Measurements from ENCODE around the gene HSD3B2. TPM values are rescaled to one million over a fixed set of nuclear protein-coding genes. Genes with fewer than 3 reads are reported as not detected.

The HSD3B2 gene
- total RNA-seq, 1 experiment from 2014 or later, result not detected

- no peaks in the 10 kb centered on the region for H3K4me1 ChIP-seq (ENCODE audit: insufficient read depth, low read length, poor library complexity, severe bottlenecking)
- no peak overlapping the region for H3K27ac ChIP-seq (ENCODE audit: low read depth, low read length, poor library complexity, severe bottlenecking)
- peaks cover 5% of the 10 kb centered on the region for H3K27me3 ChIP-seq (replicated peaks; ENCODE audit: insufficient read depth, low read depth, low read length, poor library complexity)
- TF ChIP-seq EZH2 (IDR thresholded peaks at IDR 0.05; ENCODE audit: borderline replicate concordance, low read depth, low read length, poor library complexity, severe bottlenecking), result no peak
- TF ChIP-seq, protein P1, sequence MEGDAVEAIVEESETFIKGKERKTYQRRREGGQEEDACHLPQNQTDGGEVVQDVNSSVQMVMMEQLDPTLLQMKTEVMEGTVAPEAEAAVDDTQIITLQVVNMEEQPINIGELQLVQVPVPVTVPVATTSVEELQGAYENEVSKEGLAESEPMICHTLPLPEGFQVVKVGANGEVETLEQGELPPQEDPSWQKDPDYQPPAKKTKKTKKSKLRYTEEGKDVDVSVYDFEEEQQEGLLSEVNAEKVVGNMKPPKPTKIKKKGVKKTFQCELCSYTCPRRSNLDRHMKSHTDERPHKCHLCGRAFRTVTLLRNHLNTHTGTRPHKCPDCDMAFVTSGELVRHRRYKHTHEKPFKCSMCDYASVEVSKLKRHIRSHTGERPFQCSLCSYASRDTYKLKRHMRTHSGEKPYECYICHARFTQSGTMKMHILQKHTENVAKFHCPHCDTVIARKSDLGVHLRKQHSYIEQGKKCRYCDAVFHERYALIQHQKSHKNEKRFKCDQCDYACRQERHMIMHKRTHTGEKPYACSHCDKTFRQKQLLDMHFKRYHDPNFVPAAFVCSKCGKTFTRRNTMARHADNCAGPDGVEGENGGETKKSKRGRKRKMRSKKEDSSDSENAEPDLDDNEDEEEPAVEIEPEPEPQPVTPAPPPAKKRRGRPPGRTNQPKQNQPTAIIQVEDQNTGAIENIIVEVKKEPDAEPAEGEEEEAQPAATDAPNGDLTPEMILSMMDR (conservative IDR thresholded peaks at IDR 0.05; ENCODE audit: low read depth, low read length), result no peak
- POLR2A ChIA-PET (ENCODE audit: low non-redundant PET), result no interaction called here
- BruUV-seq (replicated peaks), result no TSS peak
- no peak for DNase-seq (ENCODE audit: low spot score)
- CTCF ChIA-PET, result no interaction called here
- intact Hi-C loops (cut with micrococcal nuclease; ENCODE audit: unreplicated experiment), result no loop called here
- H3K4me3 ChIP-seq (ENCODE audit: low read depth, low read length, poor library complexity, severe bottlenecking), result no peak overlapping the region
- H3K9me3 ChIP-seq (ENCODE audit: low read depth, low read length, poor library complexity, severe bottlenecking), result no peaks in the 10 kb centered on the region
- no peaks in the 10 kb centered on the region for H3K36me3 ChIP-seq (ENCODE audit: insufficient read depth, low read length, poor library complexity, severe bottlenecking)
Measured at GRCh38 chr1:119470377-119470776, 55.4 kb downstream of the HSD3B2 start.

GRCh38 chr1:119470958-119471357, 56.0 kb downstream of the HSD3B2 start:
- DNase-seq (ENCODE audit: low spot score), result no peak
- BruUV-seq (replicated peaks), result no TSS peak
- Histone ChIP-seq H3K27ac (ENCODE audit: low read depth, low read length, poor library complexity, severe bottlenecking) (no peak overlapping the region), H3K4me3 (ENCODE audit: low read depth, low read length, poor library complexity, severe bottlenecking) (no peak overlapping the region), H3K36me3 (ENCODE audit: insufficient read depth, low read length, poor library complexity, severe bottlenecking) (no peaks in the 10 kb centered on the region), H3K27me3 (replicated peaks; ENCODE audit: insufficient read depth, low read depth, low read length, poor library complexity) (peaks cover 5% of the 10 kb centered on the region), H3K4me1 (ENCODE audit: insufficient read depth, low read length, poor library complexity, severe bottlenecking) (no peaks in the 10 kb centered on the region), H3K9me3 (ENCODE audit: low read depth, low read length, poor library complexity, severe bottlenecking) (no peaks in the 10 kb centered on the region)
- TF ChIP-seq, protein P1 (conservative IDR thresholded peaks at IDR 0.05; ENCODE audit: low read depth, low read length), result no peak
- ChIA-PET CTCF (no interaction called here), POLR2A (ENCODE audit: low non-redundant PET) (no interaction called here)
- intact Hi-C loops (cut with micrococcal nuclease; ENCODE audit: unreplicated experiment), result no loop called here

DNA sequence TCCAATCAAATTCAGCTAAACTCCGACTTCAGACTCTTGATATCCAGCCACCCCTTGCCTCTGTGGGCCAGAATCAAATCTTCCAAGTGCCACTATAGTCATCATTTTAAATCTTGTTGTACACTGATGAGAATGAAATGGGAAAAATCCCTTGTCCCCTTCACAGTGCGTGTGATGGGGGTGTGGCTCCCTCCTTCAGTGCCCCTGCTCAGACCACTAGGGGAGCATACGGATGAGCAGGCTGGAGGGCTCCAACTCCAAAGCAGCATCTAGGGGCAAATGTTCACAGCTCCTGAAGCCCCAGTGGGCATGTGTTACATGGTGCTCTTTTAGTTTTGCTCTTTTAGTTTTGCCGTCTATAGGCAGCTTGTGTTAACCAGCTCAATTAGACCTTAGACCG, 56.6 kb downstream of the HSD3B2 start:
- Histone ChIP-seq H3K27ac (ENCODE audit: low read depth, low read length, poor library complexity, severe bottlenecking) (no peak overlapping the region), H3K36me3 (ENCODE audit: insufficient read depth, low read length, poor library complexity, severe bottlenecking) (no peaks in the 10 kb centered on the region), H3K27me3 (replicated peaks; ENCODE audit: insufficient read depth, low read depth, low read length, poor library complexity) (peaks cover 5% of the 10 kb centered on the region), H3K4me1 (ENCODE audit: insufficient read depth, low read length, poor library complexity, severe bottlenecking) (no peaks in the 10 kb centered on the region), H3K9me3 (ENCODE audit: low read depth, low read length, poor library complexity, severe bottlenecking) (no peaks in the 10 kb centered on the region), H3K4me3 (ENCODE audit: low read depth, low read length, poor library complexity, severe bottlenecking) (no peak overlapping the region)
- TF ChIP-seq, protein P1 (conservative IDR thresholded peaks at IDR 0.05; ENCODE audit: low read depth, low read length), result no peak
- TF ChIP-seq EZH2 (IDR thresholded peaks at IDR 0.05; ENCODE audit: borderline replicate concordance, low read depth, low read length, poor library complexity, severe bottlenecking), result no peak
- DNase-seq (ENCODE audit: low spot score), result no peak
- POLR2A ChIA-PET (ENCODE audit: low non-redundant PET), result no interaction called here
- no TSS peak for BruUV-seq (replicated peaks)
- CTCF ChIA-PET, result no interaction called here
- intact Hi-C loops (cut with micrococcal nuclease; ENCODE audit: unreplicated experiment), result no loop called here
